Suprapubic skin (tissue), 4 donors: ENCODE results near the gene NLRX1. TPM values are rescaled to one million over a fixed set of nuclear protein-coding genes. Genes with fewer than 3 reads are reported as not detected.

Experiments
- DNase-seq, 2 donors: peaks; one replicate each; pipeline ENCODE4 v3.0.0-alpha.2; 2019; ENCODE audit warnings: low spot score in 2 of 2
- H3K27ac ChIP-seq: fragments of 200-600 bp; sonication (generic); one replicate; pipeline ENCODE4 v1.5.1; 2019
- H3K27me3 ChIP-seq: fragments of 200-600 bp; sonication (generic); one replicate; pipeline ENCODE4 v1.5.1; 2019
- H3K36me3 ChIP-seq: fragments of 200-600 bp; sonication (generic); one replicate; pipeline ENCODE4 v1.5.1; 2019
- H3K4me1 ChIP-seq: fragments of 200-600 bp; sonication (generic); one replicate; pipeline ENCODE4 v1.5.1; 2019
- H3K4me3 ChIP-seq: fragments of 200-600 bp; sonication (generic); one replicate; pipeline ENCODE4 v1.5.1; 2019; ENCODE audit warnings: mild to moderate bottlenecking
- H3K9me3 ChIP-seq: fragments of 200-600 bp; sonication (generic); one replicate; pipeline ENCODE4 v1.5.1; 2019
- CTCF ChIP-seq, 2 donors: fragments of 200-600 bp in 1 of 2; fragments of 450-650 bp in 1 of 2; sonication (generic) in 1 of 2; IDR thresholded peaks; one replicate each; pipeline ENCODE4 v1.5.1; 2016 to 2019; ENCODE audit warnings: antibody characterized with exemption in 2 of 2, mild to moderate bottlenecking in 1 of 2, moderate library complexity in 1 of 2
- EP300 ChIP-seq: sonication (generic); formaldehyde crosslinking; IDR thresholded peaks from one replicate; pipeline ENCODE4 v1.6.1; 2017; ENCODE audit warnings: antibody characterized with exemption
- POLR2A ChIP-seq, 2 donors: fragments of 450-650 bp; IDR thresholded peaks; one replicate each; pipeline ENCODE4 v1.6.1; 2017; ENCODE audit warnings: antibody characterized with exemption in 2 of 2, mild to moderate bottlenecking in 2 of 2, moderate library complexity in 2 of 2
- POLR2AphosphoS5 ChIP-seq, 3 donors: sonication (generic); formaldehyde crosslinking; IDR thresholded peaks; one replicate each; pipeline ENCODE4 v1.6.1; 2017; ENCODE audit warnings: antibody characterized with exemption in 3 of 3
- WGBS: methylation state at CpG from one replicate; pipeline ENCODE4 v1.1.5; 2018; 5-methylcytosine and 5-hydroxymethylcytosine counted together
- total RNA-seq, 4 donors: library from RNA; depleted of rRNA; stranded (reverse); fragments of >200 nt; gene quantifications; one replicate each; pipeline ENCODE4 v1.1.0, GENCODE V29; 2016

Gene NLRX1
- total RNA-seq, 4 donors from 2014 or later, result 20.7 to 31.5 (median 30.4) TPM

GRCh38 chr11:119229288-119229672, 60.8 kb downstream of the NLRX1 start:
- TF ChIP-seq POLR2AphosphoS5 (IDR thresholded peaks at IDR 0.05) (no peak), EP300 (no peak), CTCF (IDR thresholded peaks at IDR 0.05) (no peak), POLR2A (IDR thresholded peaks at IDR 0.05) (no peak)
- no peaks in the 10 kb centered on the region for H3K27me3 ChIP-seq
- no peaks in the 10 kb centered on the region for H3K9me3 ChIP-seq
- H3K27ac ChIP-seq, result no peak overlapping the region
- peaks cover 3% of the 10 kb centered on the region for H3K4me1 ChIP-seq
- no peak for DNase-seq
- H3K36me3 ChIP-seq, result peaks cover 19% of the 10 kb centered on the region
- no peak overlapping the region for H3K4me3 ChIP-seq
- WGBS, result 88% methylated on average over 3 of the region's 3 CpGs

GRCh38 chr11:119229741-119230140, 61.2 kb downstream of the NLRX1 start:
- H3K9me3 ChIP-seq, result no peaks in the 10 kb centered on the region
- peaks cover 19% of the 10 kb centered on the region for H3K36me3 ChIP-seq
- H3K4me3 ChIP-seq, result no peak overlapping the region
- H3K27ac ChIP-seq, result no peak overlapping the region
- WGBS, result 68% methylated on average over 4 of the region's 4 CpGs
- H3K4me1 ChIP-seq, result peaks cover 3% of the 10 kb centered on the region
- TF ChIP-seq POLR2AphosphoS5 (IDR thresholded peaks at IDR 0.05) (no peak), EP300 (no peak), CTCF (IDR thresholded peaks at IDR 0.05) (no peak), POLR2A (IDR thresholded peaks at IDR 0.05) (no peak)
- H3K27me3 ChIP-seq, result no peaks in the 10 kb centered on the region
- DNase-seq, result no peak

Other genes with a start within 250 kb of the NLRX1 start
- gene BCL9L, start 242.8 kb upstream of the NLRX1 start, total RNA-seq, result 10 to 100 TPM; 50.0 to 58.9 (median 56.3) TPM
- gene UPK2, start 212.4 kb upstream of the NLRX1 start, total RNA-seq, result not detected
- gene FOXR1, start 197.0 kb upstream of the NLRX1 start, total RNA-seq, result not detected
- gene CENATAC, start 170.6 kb upstream of the NLRX1 start, total RNA-seq, result 100 to 1,000 TPM in 1 of 4 donors, 10 to 100 TPM in 3; 26.0 to 136 (median 49.8) TPM
- 1,000 to 10,000 TPM; 1,926 to 3,368 (median 2,381) TPM for gene RPS25, start 150.4 kb upstream of the NLRX1 start, total RNA-seq
- gene TRAPPC4, start 150.0 kb upstream of the NLRX1 start, total RNA-seq, result 10 to 100 TPM; 56.9 to 75.0 (median 63.9) TPM
- 10 to 100 TPM; 17.8 to 24.5 (median 20.5) TPM for gene SLC37A4, start 137.8 kb upstream of the NLRX1 start, total RNA-seq
- 10 to 100 TPM; 26.2 to 50.7 (median 46.2) TPM for gene HYOU1, start 111.5 kb upstream of the NLRX1 start, total RNA-seq
- 10 to 100 TPM; 37.2 to 57.2 (median 47.9) TPM for gene VPS11, start 100.9 kb upstream of the NLRX1 start, total RNA-seq
- gene HMBS, start 83.8 kb upstream of the NLRX1 start, total RNA-seq, result 10 to 100 TPM in 3 of 4 donors, 1 to 10 TPM in 1; 5.2 to 18.4 (median 13.3) TPM
- gene DPAGT1, start 66.9 kb upstream of the NLRX1 start, total RNA-seq, result 10 to 100 TPM; 21.2 to 32.2 (median 26.9) TPM
- 10 to 100 TPM; 20.1 to 25.9 (median 21.5) TPM for gene C2CD2L, start 61.4 kb upstream of the NLRX1 start, total RNA-seq
- 10 to 100 TPM; 16.1 to 45.1 (median 26.7) TPM for gene HINFP, start 47.1 kb upstream of the NLRX1 start, total RNA-seq
- gene ABCG4, start 19.7 kb upstream of the NLRX1 start, total RNA-seq, result 1 to 10 TPM in 2 of 4 donors, under 1 TPM in 2; 0.26 to 1.6 (median 0.73) TPM
- 1 to 10 TPM in 1 of 4 donors, under 1 TPM in 2, not detected in 1; 0.68 to 1.1 (median 0.87) TPM for gene NHERF4, start 16.8 kb downstream of the NLRX1 start, total RNA-seq
- 10 to 100 TPM; 13.2 to 17.4 (median 17.2) TPM for gene CBL, start 37.6 kb downstream of the NLRX1 start, total RNA-seq
- 100 to 1,000 TPM; 104 to 163 (median 124) TPM for gene MCAM, start 148.4 kb downstream of the NLRX1 start, total RNA-seq
- 10 to 100 TPM; 13.3 to 21.4 (median 15.4) TPM for gene RNF26, start 165.8 kb downstream of the NLRX1 start, total RNA-seq
- 1 to 10 TPM; 3.7 to 9.8 (median 4.9) TPM for gene C1QTNF5, start 172.2 kb downstream of the NLRX1 start, total RNA-seq
- gene MFRP, start 178.0 kb downstream of the NLRX1 start, total RNA-seq, result under 1 TPM in 1 of 4 donors, not detected in 3; 0.11 TPM
- gene USP2, start 213.0 kb downstream of the NLRX1 start, total RNA-seq, result 10 to 100 TPM in 3 of 4 donors, 1 to 10 TPM in 1; 5.9 to 25.4 (median 15.2) TPM